Choroid plexus epithelial cell (primary cell): ENCODE data around the gene GALNT12.

Experiments used
- DNase-seq: peaks from one replicate; pipeline ENCODE4 v3.0.0-alpha.2; 2010; ENCODE audit warnings: low read depth
- H3K4me3 ChIP-seq: 2 replicates; pipeline ENCODE4 v1.5.1; 2011; ENCODE audit warnings: low read depth, mild to moderate bottlenecking, control low read depth, low read length, moderate library complexity
- CTCF ChIP-seq: conservative IDR thresholded peaks from 2 replicates; pipeline ENCODE4 v1.5.1; 2011; ENCODE audit warnings: low read depth, mild to moderate bottlenecking, control low read depth, inconsistent platforms, low read length, moderate library complexity

The GALNT12 gene

GRCh38 chr9:98807070-98807813, at the start of gene GALNT12:
GALNT12 (plus strand) TSS chr9:98807670; CDS start chr9:98807699, 29 bp downstream.
- no peak for DNase-seq
- no peak for TF ChIP-seq CTCF

GRCh38 chr9:98760231-98760630, 47.2 kb upstream of the GALNT12 start:
- H3K4me3 ChIP-seq, result no peak overlapping the region
- TF ChIP-seq CTCF, result no peak
- DNase-seq, result no peak

More at GRCh38 chr9:98807070-98807813, at the start of gene GALNT12:
- peak within 1 kb of the TSS; percentile 63 for H3K4me3 ChIP-seq

GRCh38 chr9:98763986-98764745, 43.3 kb upstream of the GALNT12 start:
- peak; percentile 7 for DNase-seq
- no peak overlapping the region for H3K4me3 ChIP-seq

GRCh38 chr9:98765256-98765655, 42.2 kb upstream of the GALNT12 start:
- no peak for DNase-seq
- no peak overlapping the region for H3K4me3 ChIP-seq
- no peak for TF ChIP-seq CTCF

More at GRCh38 chr9:98763986-98764745, 43.3 kb upstream of the GALNT12 start:
- no peak for TF ChIP-seq CTCF

GRCh38 chr9:98766586-98766985, 40.9 kb upstream of the GALNT12 start:
- DNase-seq, result peak; percentile 27
- no peak overlapping the region for H3K4me3 ChIP-seq
- no peak for TF ChIP-seq CTCF

- DNase-seq, result no peak
- TF ChIP-seq CTCF, result no peak
- no peak overlapping the region for H3K4me3 ChIP-seq
These were observed 40.3 kb upstream of the GALNT12 start for GRCh38 chr9:98767196-98767595.
